ENCODE results near the gene ZNF124. TPM values are rescaled to one million over a fixed set of nuclear protein-coding genes. Genes with fewer than 3 reads are reported as not detected.
"Not testable (repeated sequence)": the region's sequence is repeated elsewhere in the genome, so short reads cannot be mapped to it uniquely, and the experiment has no call there.

The ZNF124 gene
- polyA plus RNA-seq, 3 donors from 2014 or later: 2.3 to 5.7 (median 2.7) TPM

- Mint-ChIP-seq H3K4me3 (no peak overlapping the region), H3K9me3 (peaks cover 44 to 89% (median 86%) of the 10 kb centered on the region in 6 donors), H3K27ac (no peak overlapping the region), H3K36me3 (peaks cover 72 to 81% (median 75%) of the 10 kb centered on the region in 3 donors), H3K27me3 (ENCODE audit: low read depth in 3 of 3) (peaks cover 0 to 6% (median 3%) of the 10 kb centered on the region in 3 donors), H3K4me1 (no peaks in the 10 kb centered on the region)
- peak in 1 of 3 donors; percentile 7 for DNase-seq
These were observed 15.0 kb downstream of the ZNF124 start for GRCh38 chr1:247156787-247157232.

GRCh38 chr1:247147781-247148180, 24.0 kb downstream of the ZNF124 start:
- Mint-ChIP-seq H3K4me3 (no peak overlapping the region), H3K4me1 (peaks cover 6 to 24% of the 10 kb centered on the region in 2 donors), H3K9me3 (peaks cover 52 to 85% (median 75%) of the 10 kb centered on the region in 6 donors), H3K36me3 (peaks cover 37 to 63% (median 59%) of the 10 kb centered on the region in 3 donors), H3K27me3 (ENCODE audit: low read depth in 3 of 3) (peaks cover 2 to 4% (median 2%) of the 10 kb centered on the region in 3 donors), H3K27ac (no peak overlapping the region)
- no peak for DNase-seq

- Mint-ChIP-seq H3K4me1 (peaks cover 6 to 30% of the 10 kb centered on the region in 2 donors), H3K9me3 (peaks cover 48 to 87% (median 76%) of the 10 kb centered on the region in 6 donors), H3K36me3 (peaks cover 38 to 63% (median 59%) of the 10 kb centered on the region in 3 donors)
- H3K4me3 Mint-ChIP-seq; H3K27me3 Mint-ChIP-seq (ENCODE audit: low read depth in 3 of 3); H3K27ac Mint-ChIP-seq; DNase-seq: not testable (repeated sequence)
These were observed 24.7 kb downstream of the ZNF124 start for GRCh38 chr1:247147120-247147519.

- DNase-seq: no peak
- Mint-ChIP-seq H3K27ac (no peak overlapping the region), H3K27me3 (ENCODE audit: low read depth in 3 of 3) (peaks cover 2 to 3% (median 2%) of the 10 kb centered on the region in 3 donors), H3K4me1 (peaks cover 6 to 30% of the 10 kb centered on the region in 2 donors), H3K36me3 (peaks cover 39 to 66% (median 58%) of the 10 kb centered on the region in 3 donors), H3K9me3 (peaks cover 51 to 90% (median 77%) of the 10 kb centered on the region in 6 donors), H3K4me3 (peak overlapping the region in 1 of 5 donors; percentile 1)
These were observed 25.1 kb downstream of the ZNF124 start for GRCh38 chr1:247146671-247147070.

- no peak for DNase-seq
- peaks cover 44 to 69% (median 62%) of the 10 kb centered on the region in 3 donors for H3K36me3 Mint-ChIP-seq
- peak overlapping the region in 2 of 5 donors; percentile 8 to 30 for H3K4me3 Mint-ChIP-seq
- H3K4me1 Mint-ChIP-seq: peaks cover 4 to 24% of the 10 kb centered on the region in 2 donors
- peaks cover 2 to 3% (median 2%) of the 10 kb centered on the region in 3 donors for H3K27me3 Mint-ChIP-seq (ENCODE audit: low read depth in 3 of 3)
- H3K9me3 Mint-ChIP-seq: peaks cover 54 to 91% (median 80%) of the 10 kb centered on the region in 6 donors
- H3K27ac Mint-ChIP-seq: no peak overlapping the region
These were observed 26.5 kb downstream of the ZNF124 start for GRCh38 chr1:247145279-247145678.

GRCh38 chr1:247139557-247139956, 32.3 kb downstream of the ZNF124 start:
- H3K36me3 Mint-ChIP-seq: peaks cover 56 to 72% (median 62%) of the 10 kb centered on the region in 3 donors
- DNase-seq; H3K27me3 Mint-ChIP-seq (ENCODE audit: low read depth in 3 of 3); H3K27ac Mint-ChIP-seq; H3K4me3 Mint-ChIP-seq: not testable (repeated sequence)
- peaks cover 0 to 17% of the 10 kb centered on the region in 2 donors for H3K4me1 Mint-ChIP-seq
- H3K9me3 Mint-ChIP-seq: peaks cover 43 to 97% (median 92%) of the 10 kb centered on the region in 6 donors

GRCh38 chr1:247131236-247131635, 40.6 kb downstream of the ZNF124 start:
- H3K9me3 Mint-ChIP-seq: peaks cover 26 to 57% (median 45%) of the 10 kb centered on the region in 6 donors
- H3K36me3 Mint-ChIP-seq: peaks cover 38 to 52% (median 47%) of the 10 kb centered on the region in 3 donors
- no peak overlapping the region for H3K4me3 Mint-ChIP-seq
- peaks cover 8 to 24% of the 10 kb centered on the region in 2 donors for H3K4me1 Mint-ChIP-seq
- H3K27me3 Mint-ChIP-seq (ENCODE audit: low read depth in 3 of 3): peaks cover 0 to 10% (median 3%) of the 10 kb centered on the region in 3 donors
- H3K27ac Mint-ChIP-seq: no peak overlapping the region
- no peak for DNase-seq

GRCh38 chr1:247127519-247128282, 44.1 kb downstream of the ZNF124 start:
- Mint-ChIP-seq H3K36me3 (peaks cover 14 to 26% (median 23%) of the 10 kb centered on the region in 3 donors), H3K9me3 (peaks cover 8 to 22% (median 11%) of the 10 kb centered on the region in 6 donors), H3K27me3 (ENCODE audit: low read depth in 3 of 3) (peaks cover 2 to 10% (median 7%) of the 10 kb centered on the region in 3 donors), H3K27ac (peak overlapping the region; percentile 70 to 92 (median 77)), H3K4me1 (peaks cover 8 to 14% of the 10 kb centered on the region in 2 donors), H3K4me3 (peak overlapping the region; percentile 84 to 95 (median 90))
- DNase-seq: not testable (repeated sequence)

- peaks cover 0 to 12% (median 6%) of the 10 kb centered on the region in 6 donors for H3K9me3 Mint-ChIP-seq
- H3K27ac Mint-ChIP-seq; DNase-seq; H3K4me3 Mint-ChIP-seq; H3K27me3 Mint-ChIP-seq (ENCODE audit: low read depth in 3 of 3): not testable (repeated sequence)
- H3K36me3 Mint-ChIP-seq: peaks cover 5 to 15% (median 14%) of the 10 kb centered on the region in 3 donors
- peaks cover 8 to 12% of the 10 kb centered on the region in 2 donors for H3K4me1 Mint-ChIP-seq
These were observed 45.2 kb downstream of the ZNF124 start for GRCh38 chr1:247126601-247127000.

- H3K9me3 Mint-ChIP-seq: peaks cover 0 to 12% (median 6%) of the 10 kb centered on the region in 6 donors
- H3K27ac Mint-ChIP-seq; DNase-seq; H3K4me3 Mint-ChIP-seq; H3K27me3 Mint-ChIP-seq (ENCODE audit: low read depth in 3 of 3): not testable (repeated sequence)
- peaks cover 8 to 12% of the 10 kb centered on the region in 2 donors for H3K4me1 Mint-ChIP-seq
- peaks cover 5 to 14% (median 13%) of the 10 kb centered on the region in 3 donors for H3K36me3 Mint-ChIP-seq
These were observed 45.7 kb downstream of the ZNF124 start for GRCh38 chr1:247126166-247126565.

- Mint-ChIP-seq H3K36me3 (no peaks in the 10 kb centered on the region), H3K27me3 (ENCODE audit: low read depth in 3 of 3) (peaks cover 0 to 7% (median 2%) of the 10 kb centered on the region in 3 donors), H3K4me1 (no peaks in the 10 kb centered on the region), H3K27ac (no peak overlapping the region), H3K9me3 (peaks cover 0 to 4% (median 0%) of the 10 kb centered on the region in 6 donors), H3K4me3 (no peak overlapping the region)
- no peak for DNase-seq
These were observed 50.4 kb downstream of the ZNF124 start for GRCh38 chr1:247121382-247121781.

- not testable (repeated sequence) for H3K36me3 Mint-ChIP-seq; H3K4me3 Mint-ChIP-seq; H3K27me3 Mint-ChIP-seq (ENCODE audit: low read depth in 3 of 3); H3K9me3 Mint-ChIP-seq; H3K4me1 Mint-ChIP-seq; DNase-seq; H3K27ac Mint-ChIP-seq
These were observed 51.5 kb downstream of the ZNF124 start for GRCh38 chr1:247120408-247120668.

GRCh38 chr1:247119600-247120407, 52.0 kb downstream of the ZNF124 start:
- Mint-ChIP-seq H3K9me3 (peaks cover 0 to 4% (median 0%) of the 10 kb centered on the region in 6 donors), H3K27ac (no peak overlapping the region), H3K4me3 (no peak overlapping the region)

More at GRCh38 chr1:247119600-247120407, 52.0 kb downstream of the ZNF124 start:
- peaks cover 0 to 2% of the 10 kb centered on the region in 2 donors for H3K4me1 Mint-ChIP-seq
- no peaks in the 10 kb centered on the region for H3K36me3 Mint-ChIP-seq
- no peak for DNase-seq
- H3K27me3 Mint-ChIP-seq (ENCODE audit: low read depth in 3 of 3): peaks cover 3 to 7% (median 5%) of the 10 kb centered on the region in 3 donors
